GM13976 (cell line): ENCODE results near the gene FAM20C.

Experiments used
- DNase-seq: peaks from one replicate; pipeline ENCODE4 v3.0.0; 2012; ENCODE audit warnings: low spot score
- CTCF ChIP-seq: IDR thresholded peaks from 2 replicates; pipeline ENCODE4 v1.5.1; 2012; ENCODE audit warnings: borderline replicate concordance, mild to moderate bottlenecking; ENCODE audit not compliant: insufficient read depth; ENCODE audit errors: extremely low read depth, missing control alignments, control extremely low read depth
- in situ Hi-C: fragments of 300-500 bp; cut with MboI; formaldehyde crosslinking; loops from one replicate; pipeline ENCODE4 v1.12.0; 2022; ENCODE audit warnings: low sequenced_read_pairs, mixed read lengths, inconsistent platforms; ENCODE audit not compliant: unreplicated experiment

Gene FAM20C

GRCh38 chr7:164882-165660 is 27.3 kb upstream of the FAM20C start:
- in situ Hi-C loops: no loop called here
- no peak for TF ChIP-seq CTCF
- DNase-seq: no peak

- in situ Hi-C loops: no loop called here
- no peak for TF ChIP-seq CTCF
- DNase-seq: no peak
Observed at GRCh38 chr7:165661-166337, 26.6 kb upstream of the FAM20C start.

DNA sequence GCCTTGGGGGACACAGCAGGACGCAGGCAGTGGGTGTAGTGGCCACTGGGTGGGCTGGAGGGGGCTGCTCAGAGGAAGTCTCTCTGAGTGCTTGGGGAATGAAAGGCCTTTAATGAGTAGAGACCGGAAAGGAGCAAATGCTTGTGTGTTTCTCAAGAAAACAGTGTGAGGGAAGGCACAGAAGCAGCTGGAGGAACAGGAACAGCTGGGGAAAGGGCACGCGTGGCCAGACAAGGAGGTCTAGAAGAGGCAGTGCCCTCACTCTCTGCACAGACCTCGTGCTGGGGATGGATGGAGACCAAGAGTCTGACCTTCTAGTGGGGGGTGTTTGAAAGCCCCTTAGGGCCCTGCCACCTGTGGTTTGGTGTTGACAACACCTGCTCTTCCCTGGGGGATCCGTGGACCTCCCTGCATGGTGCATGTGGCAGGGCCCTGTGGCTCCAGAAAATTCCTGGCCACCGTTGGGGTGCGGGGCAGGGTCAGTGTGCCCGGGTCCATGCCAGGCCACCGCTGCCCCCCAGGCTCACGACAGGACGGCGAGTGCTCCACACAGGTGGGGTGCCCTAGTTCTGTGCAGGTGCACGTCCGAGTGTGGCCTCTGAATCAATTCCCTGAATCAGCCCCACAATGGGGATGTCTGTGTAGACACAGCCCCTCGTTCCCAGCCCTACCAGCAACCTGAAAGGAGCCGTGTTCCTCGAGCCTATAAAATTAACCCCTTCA is 25.9 kb upstream of the FAM20C start:
- in situ Hi-C loops: no loop called here
- DNase-seq: no peak
- no peak for TF ChIP-seq CTCF

DNA sequence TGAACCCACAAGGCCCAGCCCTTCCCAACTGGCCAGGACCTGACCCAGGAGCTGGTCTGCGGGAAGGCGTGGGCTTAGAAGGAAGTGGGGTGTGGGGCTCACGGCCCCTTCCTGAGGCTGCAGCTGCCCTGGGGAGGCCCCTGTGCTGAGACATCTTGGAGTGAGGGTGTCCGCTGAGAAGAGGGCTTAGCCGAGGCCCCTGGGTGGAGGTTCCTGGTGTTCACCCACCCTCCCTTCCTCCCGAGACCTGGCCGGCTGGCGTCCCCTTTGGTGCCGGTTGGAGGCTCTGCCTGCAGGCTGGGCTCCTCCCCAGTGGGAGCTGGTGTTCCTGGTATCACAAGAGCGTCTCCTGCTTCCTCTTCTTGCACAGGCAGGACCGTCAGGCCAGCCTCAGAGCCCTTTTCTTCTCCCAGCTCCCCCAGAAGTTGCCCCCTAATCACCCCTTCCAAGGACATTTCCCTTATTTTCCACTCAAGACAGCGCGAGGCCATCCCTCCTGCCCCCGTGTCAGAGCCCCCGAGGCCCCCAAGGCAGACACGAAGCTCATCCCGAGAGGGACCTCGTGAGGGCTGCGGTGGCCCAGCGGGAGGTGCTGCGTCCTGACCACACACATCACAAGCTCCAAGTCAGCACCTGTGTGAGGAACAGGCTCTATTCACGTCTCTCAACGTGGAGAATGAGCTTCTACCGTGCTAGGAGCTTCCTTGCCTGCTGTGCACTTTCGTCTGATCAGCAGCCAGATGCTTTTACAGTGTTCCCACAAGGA is 25.1 kb upstream of the FAM20C start:
- no peak for TF ChIP-seq CTCF
- DNase-seq: no peak
- in situ Hi-C loops: no loop called here

GRCh38 chr7:167976-168791 is 24.2 kb upstream of the FAM20C start:
- in situ Hi-C loops: no loop called here
- DNase-seq: no peak
- no peak for TF ChIP-seq CTCF
